Stimulated activated CD4-positive, alpha-beta T cell treated with anti-CD3 and anti-CD28 coated beads, TNF-alpha, amount 100 ng/mL, for 4 hours (primary cell): ENCODE results near the gene USP36.
"Not testable (repeated sequence)": the region's sequence is repeated elsewhere in the genome, so short reads cannot be mapped to it uniquely, and the experiment has no call there.

Source experiments
- DNase-seq, 3 experiments: peaks; one replicate each; pipeline ENCODE4 v3.0.0-alpha.2; 2020; ENCODE audit warnings: low read depth in 3 of 3

The USP36 gene

GRCh38 chr17:78840780-78841611 is at the start of gene USP36:
Gene USP36 (minus strand): TSS chr17:78840814. CDS start chr17:78836363, 4,451 bp downstream.
- DNase-seq: peak; percentile 99 to 100 (median 100)

DNA sequence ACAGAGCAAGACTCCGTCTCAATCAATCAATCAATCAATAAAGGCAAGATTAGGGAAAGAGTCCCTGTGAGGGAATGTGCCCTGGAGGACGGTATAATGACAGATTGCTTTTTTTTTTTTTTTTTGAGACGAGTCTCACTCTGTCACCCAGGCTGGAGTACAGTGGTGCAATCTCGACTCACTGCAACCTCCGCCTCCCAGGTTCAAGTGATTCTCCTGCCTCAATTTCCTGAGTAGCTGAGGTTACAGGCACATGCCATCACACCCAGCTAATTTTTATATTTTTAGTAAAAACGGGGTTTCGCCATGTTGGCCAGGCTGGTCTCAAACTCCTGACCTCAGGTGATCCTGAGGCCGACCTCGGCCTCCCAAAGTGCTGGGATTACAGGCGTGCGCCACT is 49.5 kb upstream of the USP36 start:
- not testable (repeated sequence) for DNase-seq

- DNase-seq: no peak
Measured at GRCh38 chr17:78889531-78889930, 48.9 kb upstream of the USP36 start.

DNA sequence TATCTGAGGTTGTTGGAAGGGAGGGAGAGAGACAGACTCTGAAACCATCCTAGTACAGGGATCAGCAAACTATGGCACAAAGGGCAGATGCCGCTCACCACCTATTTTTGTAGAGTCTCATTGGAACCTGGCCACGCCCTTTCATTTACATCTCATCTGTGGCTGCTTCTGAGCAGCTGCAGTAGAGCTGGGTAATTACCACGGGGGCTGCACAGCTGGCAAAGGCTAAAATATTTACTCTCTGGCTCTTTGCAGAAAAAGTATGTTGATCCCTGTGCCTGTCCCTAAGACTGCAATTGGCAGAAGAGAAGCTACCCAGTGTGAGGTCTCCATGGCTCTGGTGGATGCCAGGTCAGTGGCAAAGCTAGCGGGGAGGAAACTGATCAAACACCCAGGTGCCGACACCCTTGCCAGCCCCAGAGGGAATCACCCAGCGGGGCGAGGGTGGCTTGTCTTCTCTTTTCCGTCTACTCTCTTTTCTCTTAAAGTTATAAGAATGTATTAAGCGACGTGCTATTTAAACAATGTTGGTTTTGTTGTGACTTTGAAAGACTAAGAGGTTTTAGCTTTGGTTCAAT is 48.4 kb upstream of the USP36 start:
- no peak for DNase-seq

GRCh38 chr17:78886954-78887353 is 46.3 kb upstream of the USP36 start:
- DNase-seq: no peak

GRCh38 chr17:78885956-78886355 is 45.3 kb upstream of the USP36 start:
- DNase-seq: no peak

- no peak for DNase-seq
Measured at GRCh38 chr17:78884876-78885667, 44.5 kb upstream of the USP36 start.

GRCh38 chr17:78884148-78884825 is 43.7 kb upstream of the USP36 start:
- no peak for DNase-seq

DNA sequence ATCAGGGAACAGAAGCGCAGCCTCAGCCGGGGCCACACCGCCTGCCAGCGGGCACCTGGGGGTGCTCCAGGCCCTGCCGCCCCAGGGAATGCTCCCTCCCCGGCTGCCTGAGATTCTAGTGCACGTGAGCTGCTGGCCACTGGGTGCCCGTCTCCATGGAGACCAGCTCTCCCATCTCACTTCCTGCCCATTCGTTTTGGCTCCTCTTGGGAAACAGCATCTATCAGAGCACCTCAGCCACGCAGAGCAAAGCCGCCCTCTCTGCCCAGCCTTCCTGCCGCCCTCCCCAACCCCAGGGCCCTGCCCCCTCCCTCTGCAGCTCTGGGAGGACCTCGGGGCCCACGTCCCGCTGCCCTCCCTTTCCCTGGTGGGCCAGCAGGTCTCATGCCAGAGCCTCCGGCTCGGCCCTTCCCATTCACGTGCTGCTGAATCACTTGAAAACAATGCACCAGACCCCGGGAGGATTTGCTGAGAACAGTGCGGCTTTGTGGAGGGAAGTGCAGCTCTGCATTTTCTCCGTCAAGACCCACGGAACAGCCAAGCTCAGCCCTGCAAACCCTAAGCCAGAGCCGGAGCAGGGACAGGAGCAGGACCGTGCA is 43.0 kb upstream of the USP36 start:
- no peak for DNase-seq

GRCh38 chr17:78883089-78883532 is 42.5 kb upstream of the USP36 start:
- no peak for DNase-seq

GRCh38 chr17:78882540-78883088 is 42.0 kb upstream of the USP36 start:
- no peak for DNase-seq

- peak in 1 of 3 experiments; percentile 4 for DNase-seq
Measured at GRCh38 chr17:78879635-78880186, 39.1 kb upstream of the USP36 start.

GRCh38 chr17:78878871-78879527 is 38.4 kb upstream of the USP36 start:
- no peak for DNase-seq

DNA sequence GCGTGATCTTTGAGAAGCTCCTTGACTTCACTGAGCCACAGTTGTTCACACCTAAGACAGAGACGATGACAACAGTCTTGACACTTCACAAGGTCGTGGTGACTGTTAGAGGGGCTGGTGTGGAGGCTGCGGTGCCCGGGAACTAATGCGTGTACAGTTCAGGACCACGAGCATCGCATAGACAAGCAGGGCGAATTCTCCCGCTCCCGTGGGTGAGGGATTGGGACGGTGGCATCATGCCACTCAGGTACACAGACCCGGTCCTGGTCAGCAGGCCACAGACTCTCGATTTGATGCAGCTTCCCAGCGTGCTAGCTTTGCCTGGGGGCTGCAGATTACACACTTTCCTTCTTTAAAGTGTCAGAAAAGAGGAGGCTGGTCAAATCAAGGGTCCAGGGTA is 37.6 kb upstream of the USP36 start:
- DNase-seq: no peak

- not testable (repeated sequence) for DNase-seq
Measured at GRCh38 chr17:78876954-78877517, 36.4 kb upstream of the USP36 start.

- DNase-seq: no peak
Measured at GRCh38 chr17:78876094-78876597, 35.5 kb upstream of the USP36 start.

DNA sequence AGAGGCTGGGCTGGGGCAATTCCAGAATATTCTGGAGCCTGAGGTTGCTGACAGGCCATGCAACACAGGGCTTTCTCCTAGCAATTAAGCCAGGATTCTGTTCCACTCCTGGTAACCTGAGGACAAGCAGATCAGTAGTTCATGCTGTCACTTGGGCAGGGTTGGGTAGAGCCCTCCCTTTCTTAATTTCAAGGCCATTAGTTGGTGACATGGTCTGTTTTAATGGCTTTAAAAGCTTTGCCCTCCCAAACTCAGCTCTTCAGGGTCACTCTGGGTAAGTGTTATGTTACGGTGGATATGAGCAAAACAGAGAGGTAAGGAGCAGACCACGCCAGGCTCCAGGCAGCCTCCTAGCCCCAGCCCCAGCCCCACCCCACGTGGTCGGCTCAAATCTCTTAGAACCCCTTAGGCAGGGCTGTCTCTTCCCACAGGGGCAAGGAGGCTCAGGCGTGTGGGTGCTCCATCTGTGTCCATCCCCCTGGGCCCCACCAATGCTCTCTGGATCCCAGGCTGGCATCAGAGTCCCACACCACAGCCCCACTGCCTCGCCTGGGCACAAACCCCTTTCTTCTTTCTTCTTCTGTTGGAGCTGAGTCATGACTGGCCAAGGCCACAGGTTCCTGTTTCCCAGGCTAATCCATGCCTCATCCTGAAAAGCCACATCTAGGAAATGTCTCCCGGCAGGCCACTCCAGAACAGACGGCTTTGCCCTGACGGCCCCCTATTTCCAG is 34.9 kb upstream of the USP36 start:
- no peak for DNase-seq

DNA sequence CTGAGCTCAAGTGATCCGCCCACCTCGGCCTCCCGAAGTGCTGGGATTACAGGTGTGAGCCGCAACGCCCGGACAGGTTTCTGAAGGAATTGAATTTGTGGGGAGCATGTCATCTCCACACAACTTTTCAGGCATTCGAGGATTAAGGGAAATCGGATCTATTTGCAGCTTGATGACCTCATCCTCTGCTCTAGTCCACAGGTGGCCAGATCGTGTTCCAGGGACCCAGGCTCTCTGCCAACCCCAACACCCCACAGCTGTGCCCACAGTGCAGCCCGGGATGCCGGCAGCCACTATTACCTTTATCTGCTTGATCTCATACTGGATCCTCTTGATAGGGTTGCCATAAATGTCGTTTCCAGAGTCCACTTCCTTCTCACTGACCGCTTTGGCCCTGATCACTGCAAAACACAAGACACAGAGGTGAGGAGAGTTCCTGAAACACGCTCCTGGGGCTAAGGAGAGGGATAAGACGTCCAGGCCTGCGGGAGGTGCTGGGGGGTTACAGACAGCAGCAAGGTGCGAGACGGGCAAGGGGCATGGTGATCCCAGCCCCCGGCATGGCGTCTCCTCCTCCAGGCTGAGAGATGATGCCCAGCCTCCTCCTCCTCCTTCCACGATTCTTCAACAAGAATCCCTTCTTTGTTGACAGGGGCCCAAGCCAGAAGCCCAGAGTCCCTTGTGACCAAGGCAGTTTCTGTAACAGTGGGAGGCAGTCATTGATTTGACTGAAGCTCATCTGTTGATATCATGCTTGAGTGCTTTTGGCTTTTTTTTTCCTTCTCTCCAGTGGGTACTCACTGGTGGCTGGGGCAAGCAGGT is 33.1 kb upstream of the USP36 start:
- no peak for DNase-seq
